GM12892 (cell line): ENCODE results near the gene CBS.
"Not testable (repeated sequence)": the region's sequence is repeated elsewhere in the genome, so short reads cannot be mapped to it uniquely, and the experiment has no call there.

Experiments used
- POLR2A ChIP-seq: IDR thresholded peaks from 2 replicates; pipeline ENCODE4 v1.6.1; 2011; ENCODE audit warnings: low read depth, low read length, control low read depth
- POLR2AphosphoS5 ChIP-seq: IDR thresholded peaks from 2 replicates; pipeline ENCODE4 v1.6.1; 2011; ENCODE audit warnings: low read depth, low read length, control low read depth
- TAF1 ChIP-seq: IDR thresholded peaks from 2 replicates; pipeline ENCODE4 v1.6.1; 2011; ENCODE audit warnings: low read depth, mild to moderate bottlenecking, control low read depth, low read length, borderline replicate concordance

- not testable (repeated sequence) for TF ChIP-seq POLR2A, POLR2AphosphoS5, TAF1
Observed at GRCh38 chr21:43045876-43046821, 29.5 kb downstream of the CBS start.
